ENCODE measurements around the gene KHDRBS2. TPM values are rescaled to one million over a fixed set of nuclear protein-coding genes. Genes with fewer than 3 reads are reported as not detected.

Gene KHDRBS2
- total and polyA plus RNA-seq, 2 of the 4 experiments (the other 2 are of a cell fraction), result not detected

DNA sequence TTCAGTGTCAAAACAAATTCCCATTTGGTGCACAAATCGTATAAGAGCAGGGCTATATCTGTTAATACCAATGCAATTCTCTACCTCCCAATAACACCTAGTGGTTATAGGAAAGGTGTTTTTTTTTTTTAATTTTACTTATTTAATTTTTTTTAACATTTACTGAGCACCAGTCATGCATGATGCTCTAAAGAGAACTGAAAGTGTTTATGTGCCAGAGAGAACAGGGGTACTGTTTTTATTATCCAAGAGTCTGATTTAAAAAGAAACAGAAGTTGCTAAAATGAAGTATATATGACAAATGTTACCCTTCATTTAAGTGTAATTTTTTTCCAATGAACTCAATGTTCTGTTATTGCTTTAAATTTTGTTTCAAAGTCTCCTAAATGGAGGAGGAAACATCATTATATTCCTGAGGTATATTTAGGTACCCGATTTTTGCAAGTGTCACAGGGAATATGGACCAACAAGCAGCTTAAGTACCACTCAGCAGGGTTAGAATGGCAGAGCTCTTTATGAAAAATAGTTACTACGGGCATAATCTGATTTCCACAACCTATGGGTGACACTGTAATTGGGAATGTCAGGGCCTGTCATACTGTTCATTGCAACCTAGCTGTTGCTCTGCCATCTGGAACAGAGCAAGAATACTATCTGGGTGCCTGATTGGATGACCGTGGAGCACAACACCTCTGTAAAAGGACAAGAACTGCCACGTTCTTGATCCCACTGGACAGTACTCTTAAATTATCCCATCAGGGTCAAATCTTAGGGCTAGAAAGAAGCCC is 195.4 kb downstream of the KHDRBS2 start:
- no peak overlapping the region for H2BK20ac ChIP-seq (ENCODE audit: low read depth, low read length)
- ChIA-PET POLR2A (ENCODE audit: unreplicated experiment) (no interaction called here), CTCF (no interaction called here)
- H3K4me3 ChIP-seq (ENCODE audit: insufficient read depth, low read depth, low read length), result no peak overlapping the region
- no peak for DNase-seq
- peaks cover 7% of the 10 kb centered on the region; the same call in 1 of the 2 replicates for H3K9me3 ChIP-seq (ENCODE audit: control insufficient read depth, insufficient read depth, low read length)
- dilution Hi-C loops (cut with HindIII; ENCODE audit: low sequenced_read_pairs, unreplicated experiment) (no loop called here), intact Hi-C loops (cut with micrococcal nuclease) (no loop called here), in situ Hi-C loops (cut with MboI; ENCODE audit: low sequenced_read_pairs) (no loop called here)
- H2BK120ac ChIP-seq (ENCODE audit: low read depth, low read length), result no peak overlapping the region
- no peaks in the 10 kb centered on the region for H3K27me3 ChIP-seq (ENCODE audit: control insufficient read depth, insufficient read depth, low read length)
- no peak overlapping the region for H2BK5ac ChIP-seq (ENCODE audit: low read depth, low read length, poor library complexity, severe bottlenecking)
- H3K14ac ChIP-seq (replicated peaks; ENCODE audit: low read depth, low read length), result no peak overlapping the region
- no peak overlapping the region for H4K91ac ChIP-seq (ENCODE audit: insufficient read depth, low read depth, low read length)
- no peak overlapping the region for H3K4me2 ChIP-seq (ENCODE audit: low read depth, low read length)
- ATAC-seq (ENCODE audit: low read depth), result no peak
- H2AFZ ChIP-seq (replicated peaks; ENCODE audit: low read length, poor library complexity), result no peak overlapping the region
- no peaks in the 10 kb centered on the region for H3K36me3 ChIP-seq (ENCODE audit: control insufficient read depth, insufficient read depth, low read length)
- no peaks in the 10 kb centered on the region for H3K9me1 ChIP-seq (ENCODE audit: insufficient read depth, low read length)
- no TSS peak for BruUV-seq (replicated peaks)
- H3K56ac ChIP-seq (ENCODE audit: extremely low read depth, insufficient read depth, low read length), result no peak overlapping the region
- no peak overlapping the region for H4K5ac ChIP-seq (ENCODE audit: low read depth, low read length)
- H4K20me1 ChIP-seq (ENCODE audit: insufficient read depth, low read length), result no peaks in the 10 kb centered on the region
- H3K27ac ChIP-seq (ENCODE audit: insufficient read depth, low read length), result no peak overlapping the region
- no peak overlapping the region for H2AK9ac ChIP-seq (replicated peaks; ENCODE audit: low read depth, low read length, poor library complexity)
- TF ChIP-seq BHLHE40 (IDR thresholded peaks at IDR 0.05; ENCODE audit: low read depth, low read length) (no peak), MAZ (IDR thresholded peaks at IDR 0.05; ENCODE audit: borderline replicate concordance, low read depth, low read length) (no peak), POLR2A (IDR thresholded peaks at IDR 0.05; ENCODE audit: low read depth, low read length) (no peak), NFE2L2 (IDR thresholded peaks at IDR 0.05; ENCODE audit: low read depth, low read length) (no peak)
- TF ChIP-seq, protein P1, sequence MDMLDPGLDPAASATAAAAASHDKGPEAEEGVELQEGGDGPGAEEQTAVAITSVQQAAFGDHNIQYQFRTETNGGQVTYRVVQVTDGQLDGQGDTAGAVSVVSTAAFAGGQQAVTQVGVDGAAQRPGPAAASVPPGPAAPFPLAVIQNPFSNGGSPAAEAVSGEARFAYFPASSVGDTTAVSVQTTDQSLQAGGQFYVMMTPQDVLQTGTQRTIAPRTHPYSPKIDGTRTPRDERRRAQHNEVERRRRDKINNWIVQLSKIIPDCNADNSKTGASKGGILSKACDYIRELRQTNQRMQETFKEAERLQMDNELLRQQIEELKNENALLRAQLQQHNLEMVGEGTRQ (IDR thresholded peaks at IDR 0.05; ENCODE audit: low read depth, low read length), result no peak
- no peaks in the 10 kb centered on the region for H3K4me1 ChIP-seq (ENCODE audit: control insufficient read depth, insufficient read depth, low read length)
- no peak overlapping the region for H2AK5ac ChIP-seq (ENCODE audit: low read depth, low read length)
- H3K4ac ChIP-seq (ENCODE audit: low read depth, low read length), result no peak overlapping the region
- H3K9ac ChIP-seq (ENCODE audit: low read depth, low read length), result no peak overlapping the region
- H4K8ac ChIP-seq (ENCODE audit: low read depth in 2 of 2, low read length in 2 of 2), result no peak overlapping the region
- H2BK15ac ChIP-seq (ENCODE audit: low read depth, low read length), result no peak overlapping the region
- no peaks in the 10 kb centered on the region for H3K79me1 ChIP-seq (ENCODE audit: low read depth in 1 of 2, low read length in 2 of 2)
- 0% methylated on average over 1 of the region's 5 CpGs; no CpG with 5 or more reads in 1 of the 2 experiments for WGBS, 2 experiments (ENCODE audit: extremely low coverage in 2 of 2, insufficient read length in 1 of 2)
- H3K18ac ChIP-seq (ENCODE audit: low read depth, low read length), result no peak overlapping the region
- H3K23ac ChIP-seq (ENCODE audit: low read depth, low read length), result no peak overlapping the region

Data from IMR-90 (cell line).